ENCODE results near the gene GARIN5B.
A peak's percentile ranks its signal among the peaks of the same experiment; 100 is the strongest.

The GARIN5B gene

DNA sequence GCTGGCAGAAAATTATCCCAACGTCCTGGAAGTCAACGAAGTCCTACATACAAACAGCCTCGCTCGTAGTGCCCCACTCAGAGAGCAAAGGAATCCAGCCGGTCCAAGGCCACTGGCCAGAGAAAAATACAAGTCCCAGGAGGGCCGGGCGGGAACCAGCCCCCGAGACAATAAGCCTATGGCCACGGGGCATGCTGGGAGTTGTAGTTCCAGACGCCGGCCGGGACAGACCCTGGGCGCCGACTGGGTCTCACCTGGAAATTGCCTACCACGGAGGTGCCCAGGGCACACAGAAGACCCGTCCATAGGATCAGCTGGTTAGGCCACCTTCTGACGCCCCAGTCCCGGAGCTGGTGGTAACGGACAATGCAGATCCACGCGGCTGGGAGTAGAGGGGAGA, 43.3 kb downstream of the GARIN5B start:
- no peak for DNase-seq

DNA sequence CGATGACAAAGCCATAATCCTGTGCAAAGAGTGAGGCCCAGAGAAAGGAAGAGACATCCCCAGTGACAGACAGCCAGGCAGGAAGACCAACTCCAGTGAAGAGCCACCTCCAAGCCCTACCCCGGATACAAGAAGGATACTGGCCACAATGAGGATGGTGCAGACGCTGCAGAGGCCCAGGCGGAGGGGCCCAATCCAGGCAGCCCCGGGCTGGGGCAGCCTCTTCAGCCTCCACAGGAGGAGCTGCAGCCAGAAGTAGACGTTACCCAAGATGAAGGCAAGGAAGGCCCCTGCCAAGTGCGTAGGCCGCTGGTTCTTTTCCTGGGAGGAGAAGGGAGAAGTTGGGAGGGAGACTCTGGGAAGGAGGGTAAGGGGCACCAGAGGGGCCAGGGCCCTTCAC, 46.4 kb downstream of the GARIN5B start:
- DNase-seq = no peak

DNA sequence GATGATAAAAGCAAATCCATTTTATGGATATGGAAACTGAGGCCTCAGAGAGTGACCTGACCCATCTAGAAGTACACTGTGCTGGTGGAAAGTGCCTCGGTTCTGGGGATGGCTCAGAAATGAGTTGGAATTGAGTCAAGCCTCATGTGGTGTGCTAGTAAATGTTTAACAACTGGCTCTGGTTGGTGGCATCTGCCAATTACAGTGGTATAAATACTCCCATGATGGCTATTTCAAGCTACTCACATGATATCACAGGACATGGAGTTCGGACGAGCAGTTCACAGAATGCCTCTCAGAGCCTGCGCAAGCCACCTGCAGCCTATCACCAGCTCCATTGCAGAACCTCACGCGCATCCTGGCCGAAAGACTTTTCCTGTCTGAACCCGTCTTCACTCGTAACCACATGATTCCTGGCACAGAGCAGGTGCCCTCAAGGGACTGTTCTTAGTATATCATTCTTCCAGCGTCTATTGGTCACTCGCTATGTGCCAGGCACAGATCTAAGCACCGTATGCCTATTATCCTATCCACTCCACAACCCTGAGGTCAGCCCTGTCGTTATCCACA, 47.0 kb downstream of the GARIN5B start:
- DNase-seq = no peak

DNA sequence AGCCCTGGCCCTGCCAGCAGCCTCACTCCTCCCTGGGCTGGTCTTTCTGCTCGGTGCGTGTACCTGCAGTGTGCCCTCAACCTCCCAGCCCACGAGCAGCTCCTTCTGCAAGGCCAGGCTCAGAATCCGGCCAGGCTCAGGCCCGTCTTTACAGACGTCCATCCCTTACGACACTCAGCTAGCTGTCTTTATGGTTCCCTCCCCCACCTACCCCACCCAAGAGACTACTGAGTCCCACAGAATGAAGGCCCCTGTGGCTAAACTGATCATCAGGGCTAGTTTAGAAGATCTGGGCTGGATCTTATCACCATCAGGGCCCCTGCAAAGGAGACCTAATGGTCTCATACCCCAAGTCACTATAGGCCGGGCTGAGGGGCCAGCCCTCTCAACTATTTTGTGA, 48.7 kb downstream of the GARIN5B start:
- no peak for DNase-seq

DNA sequence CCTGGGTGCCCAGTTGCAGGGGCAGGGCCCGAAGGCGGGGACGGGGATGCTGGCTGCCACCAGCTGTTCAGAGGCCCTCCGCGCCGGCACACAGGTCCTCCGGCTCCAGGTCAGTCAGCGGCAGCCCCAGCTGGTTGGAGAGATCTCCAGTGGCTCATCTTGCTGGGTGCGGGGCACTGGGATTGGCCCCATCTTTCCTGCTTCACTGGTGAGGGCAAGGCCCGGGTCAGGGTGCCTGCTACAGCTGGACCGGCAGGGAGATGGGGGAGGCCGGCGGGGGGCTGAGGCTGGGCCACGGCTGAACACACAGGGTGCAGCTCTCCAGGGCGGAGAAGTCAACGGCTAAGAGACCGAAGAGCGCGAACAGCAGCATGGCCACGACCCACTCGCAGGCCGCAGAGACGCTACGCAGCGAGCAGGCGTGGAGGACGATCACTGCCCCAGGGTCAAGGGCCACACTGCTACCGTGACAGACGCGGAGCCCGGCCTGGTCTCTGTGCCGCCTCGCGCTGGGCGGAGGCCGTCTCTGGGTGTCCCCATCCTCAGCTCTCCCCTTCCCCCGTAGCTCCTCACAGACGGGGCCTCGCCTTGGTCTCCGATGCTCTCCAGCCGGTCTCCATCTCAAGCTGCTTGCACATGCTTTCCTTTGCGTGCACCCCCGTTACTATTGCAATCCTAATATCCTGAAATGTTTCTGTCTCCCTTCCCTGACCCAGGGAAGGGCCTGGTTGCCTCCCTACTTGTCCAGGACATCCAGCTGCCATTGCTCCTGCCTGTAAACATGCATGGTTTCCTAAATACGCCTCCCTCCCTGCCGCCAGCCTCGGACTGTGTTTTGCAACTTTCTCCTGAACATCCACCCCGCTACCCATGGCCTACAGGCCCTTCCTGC, 50.2 kb downstream of the GARIN5B start:
- no peak for DNase-seq

DNA sequence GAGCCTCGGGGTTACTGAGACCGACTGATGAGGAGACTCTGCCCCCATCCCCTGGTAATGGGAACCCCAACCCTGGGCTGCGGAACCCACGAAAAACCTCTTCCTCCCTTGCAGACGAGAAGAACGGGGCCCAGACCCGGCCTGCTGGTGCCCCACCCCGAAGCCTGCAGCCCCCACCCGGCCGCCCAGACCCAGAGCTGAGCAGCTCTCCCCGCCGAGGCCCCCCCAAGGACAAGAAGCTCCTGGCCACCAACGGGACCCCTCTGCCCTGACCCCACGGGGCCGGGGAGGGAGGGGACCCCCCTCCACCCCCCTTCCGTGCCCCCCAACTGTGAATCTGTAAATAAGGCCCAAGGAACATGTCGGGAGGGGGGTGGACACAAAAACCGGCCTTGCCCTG, 51.3 kb downstream of the GARIN5B start:
- no peak for DNase-seq

DNA sequence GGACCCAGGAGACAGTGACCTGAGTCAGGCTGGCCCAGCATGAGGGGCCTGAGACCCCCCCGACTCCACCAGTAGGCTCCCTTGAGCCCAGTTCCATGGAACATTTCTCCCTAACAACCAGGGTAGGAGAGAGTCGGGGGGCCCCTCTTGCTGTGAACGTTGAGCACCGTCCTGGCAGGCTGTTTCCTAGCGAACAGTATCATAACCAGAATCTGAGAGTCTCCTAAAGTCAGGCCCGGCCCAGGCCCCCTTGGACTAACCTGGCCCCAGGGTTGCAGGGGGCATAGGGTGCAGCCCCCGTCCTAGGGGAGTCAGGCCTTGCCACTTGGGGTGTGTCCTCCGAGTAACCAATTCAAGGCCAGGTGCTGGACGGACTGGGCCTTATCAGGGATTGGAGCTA, 51.7 kb downstream of the GARIN5B start:
- no peak for DNase-seq

DNA sequence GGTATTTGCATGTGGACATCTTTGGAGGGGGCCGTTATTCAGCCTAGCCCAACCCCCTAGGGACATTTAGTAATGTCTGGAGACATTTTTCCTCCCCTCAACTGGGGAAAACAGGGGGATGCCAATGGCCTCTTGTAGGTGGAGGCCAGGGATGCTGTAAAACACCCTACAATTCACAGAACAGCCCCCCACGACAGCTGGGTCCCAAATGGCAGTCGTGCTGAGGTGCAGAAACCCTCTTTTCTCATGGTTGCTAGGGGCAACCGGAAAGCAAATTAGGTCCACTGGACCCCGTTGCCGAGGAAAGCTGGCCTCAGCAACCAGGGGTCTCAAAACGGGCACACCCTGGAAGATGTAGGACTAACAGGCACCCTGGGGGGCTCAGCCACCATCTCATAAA, 52.6 kb downstream of the GARIN5B start:
- DNase-seq = no peak

DNA sequence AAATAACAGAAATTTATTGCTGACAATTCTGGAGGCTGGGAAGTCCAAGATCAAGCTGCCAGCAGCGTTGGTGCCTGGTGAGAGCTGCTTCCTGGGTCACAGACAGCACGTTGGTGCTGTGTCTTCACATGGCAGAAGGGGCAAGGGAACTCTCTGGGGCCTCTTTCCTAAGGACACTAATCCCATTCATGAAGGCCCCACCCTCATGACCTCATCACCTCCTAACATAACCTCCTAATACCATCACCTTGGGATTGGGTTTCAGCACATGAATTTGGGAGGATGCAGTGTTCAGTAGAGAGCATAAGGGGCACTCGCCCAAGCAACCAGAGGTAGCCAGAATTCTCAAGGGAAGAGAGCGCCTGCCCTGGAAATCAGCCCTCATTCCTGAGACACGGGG, 53.6 kb downstream of the GARIN5B start:
- no peak for DNase-seq

DNA sequence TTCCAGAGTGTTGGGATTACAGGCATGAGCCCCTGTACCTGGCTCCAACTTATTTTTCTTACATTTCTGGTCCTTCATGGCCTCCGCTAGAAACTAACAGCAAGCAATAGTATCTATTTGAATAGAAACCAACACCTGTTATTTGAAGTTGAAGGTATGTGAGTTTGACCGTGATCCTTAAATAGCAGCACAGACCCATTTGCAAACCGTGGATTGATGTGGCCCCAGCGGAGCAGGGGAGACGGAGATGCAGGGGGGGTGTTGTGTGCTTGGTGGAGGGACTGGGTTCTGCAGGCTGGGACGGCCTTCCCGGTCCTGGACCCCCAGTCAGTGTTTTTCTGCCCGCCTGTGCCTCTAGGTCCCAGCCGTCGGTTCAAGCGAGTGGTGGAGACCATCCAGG, 54.8 kb downstream of the GARIN5B start:
- no peak for DNase-seq

DNA sequence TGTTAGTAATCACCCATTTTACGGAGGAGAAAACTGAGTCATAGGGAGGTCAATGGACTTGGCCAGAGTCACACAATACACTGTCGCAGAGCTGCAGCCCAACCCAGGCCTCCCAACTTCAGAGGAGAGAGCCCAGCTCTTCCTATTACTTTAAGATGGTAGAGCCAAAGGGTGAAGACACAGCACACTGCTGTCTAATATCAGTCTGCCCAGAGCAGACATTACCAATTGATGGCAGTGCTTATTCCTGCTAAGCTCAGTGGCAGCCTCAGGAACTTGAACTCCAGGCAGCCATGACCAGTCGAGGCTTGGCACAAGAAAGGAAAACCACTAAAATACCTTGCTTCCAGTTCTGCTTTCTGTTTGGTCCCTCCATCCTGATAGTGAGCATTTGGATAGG, 56.3 kb downstream of the GARIN5B start:
- no peak for DNase-seq

DNA sequence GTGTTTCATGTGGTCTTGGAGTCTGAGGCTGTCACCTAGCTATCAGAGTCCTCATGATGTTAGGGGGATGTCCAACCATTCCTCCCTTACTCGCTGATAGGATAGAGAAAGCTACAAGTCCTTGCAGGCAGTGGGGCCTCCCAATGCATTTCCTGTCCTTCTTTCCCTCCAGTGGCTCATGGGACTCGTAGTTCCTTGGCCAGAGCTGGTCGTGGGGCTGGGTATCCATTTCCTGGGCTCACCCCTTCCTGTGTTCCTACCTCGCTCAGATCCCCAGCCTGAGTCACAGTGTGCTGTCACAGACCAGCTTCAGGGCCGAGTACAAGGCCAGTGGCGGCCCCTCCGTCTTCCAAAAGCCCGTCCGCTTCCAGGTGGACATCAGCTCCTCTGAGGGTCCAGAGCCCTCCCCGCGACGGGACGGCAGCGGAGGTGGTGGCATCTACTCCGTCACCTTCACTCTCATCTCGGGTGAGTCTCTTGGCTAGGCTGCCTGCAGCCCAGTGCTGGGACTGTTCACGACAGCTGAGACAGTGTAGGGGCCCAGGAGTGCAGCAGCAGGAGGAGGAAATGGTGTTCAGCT, 57.0 kb downstream of the GARIN5B start:
- DNase-seq = no peak

DNA sequence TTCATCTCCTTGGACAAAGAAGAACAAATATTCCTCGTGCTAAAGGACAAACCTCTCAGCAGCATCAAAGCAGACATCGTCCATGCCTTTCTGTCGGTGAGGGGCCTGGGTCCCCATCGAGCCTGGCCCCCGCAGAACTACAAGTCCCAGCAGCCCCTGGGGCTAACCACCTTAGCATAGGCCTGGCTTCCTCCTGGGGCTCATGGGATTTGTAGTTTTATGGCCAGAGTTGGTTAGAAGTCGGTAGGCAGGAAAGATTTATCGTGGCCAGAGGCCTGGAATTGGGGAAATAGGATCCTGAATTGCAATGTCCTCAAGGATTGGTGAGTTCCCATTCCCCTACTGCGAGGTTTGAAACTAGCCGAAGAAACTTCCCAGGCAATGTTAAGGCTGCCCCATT, 57.6 kb downstream of the GARIN5B start:
- DNase-seq = peak; percentile 63

DNA sequence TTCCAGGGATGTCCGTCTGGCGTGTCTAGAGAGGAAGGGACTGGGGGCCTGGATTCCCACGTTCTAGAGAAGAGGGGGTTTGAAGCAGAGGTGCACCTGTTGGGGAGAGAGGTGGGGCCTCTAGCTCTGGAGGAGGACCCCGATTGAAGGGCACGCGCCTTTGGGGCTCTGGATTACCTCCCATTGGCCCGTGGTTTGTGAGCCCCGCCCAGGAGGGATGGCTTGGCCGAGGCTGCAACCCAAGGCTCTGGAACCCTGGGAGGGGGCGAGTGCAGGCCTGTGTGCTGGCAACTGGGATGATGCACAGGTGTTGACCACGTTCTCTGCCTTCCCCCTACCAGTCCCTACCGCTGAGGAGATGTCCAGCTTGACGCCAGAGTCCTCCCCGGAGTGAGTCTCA, 58.1 kb downstream of the GARIN5B start:
- DNase-seq = no peak

Data from CD4-positive, alpha-beta T cell treated with Interleukin-17A for 4 hours (primary cell).